ENCODE measurements around the gene JAK3.

Gene JAK3

GRCh38 chr19:17824339-17824738 lies 23.4 kb downstream of the JAK3 start:
- no peaks in the 10 kb centered on the region for H3K27me3 ChIP-seq
- peaks cover 0 to 17% (median 3%) of the 10 kb centered on the region in 10 experiments; a peak in 9 of 20 replicates for H3K4me1 ChIP-seq
- H3K9me3 ChIP-seq (replicated peaks in 1 of 11) = no peaks in the 10 kb centered on the region
- H4K20me1 ChIP-seq = peaks cover 0 to 68% (median 0%) of the 10 kb centered on the region in 11 experiments; a peak in 6 of 22 replicates
- no peak overlapping the region for H3K4me2 ChIP-seq
- no peak overlapping the region for H3K4me3 ChIP-seq
- TF ChIP-seq Cebpa-rat (IDR thresholded peaks at IDR 0.05) = no peak
- H3K36me3 ChIP-seq = peaks cover 15 to 63% (median 42%) of the 10 kb centered on the region in 11 experiments
- H3K27ac ChIP-seq = no peak overlapping the region
- no peak overlapping the region for H3K9ac ChIP-seq

- Histone ChIP-seq H3K9me3 (replicated peaks in 1 of 11) (no peaks in the 10 kb centered on the region), H3K36me3 (peaks cover 0 to 38% (median 12%) of the 10 kb centered on the region in 11 experiments; a peak in 16 of 22 replicates), H4K20me1 (peaks cover 0 to 36% (median 0%) of the 10 kb centered on the region in 11 experiments; a peak in 6 of 22 replicates), H3K9ac (no peak within 1 kb of the TSS), H3K4me1 (no peaks in the 10 kb centered on the region), H3K27ac (no peak within 1 kb of the TSS), H3K4me2 (no peak within 1 kb of the TSS), H3K4me3 (no peak within 1 kb of the TSS), H3K27me3 (no peaks in the 10 kb centered on the region)
- no peak for TF ChIP-seq Cebpa-rat (IDR thresholded peaks at IDR 0.05)
These were observed 26.6 kb downstream of the JAK3 start, which contains the start of gene INSL3 for GRCh38 chr19:17821190-17821589. Gene INSL3, minus strand, starts transcription at chr19:17821519. Its CDS starts 13 bp downstream, at chr19:17821506.

GRCh38 chr19:17817668-17818363 lies 30.0 kb downstream of the JAK3 start:
- Histone ChIP-seq H3K27me3 (no peaks in the 10 kb centered on the region), H3K4me3 (no peak overlapping the region), H3K27ac (no peak overlapping the region), H3K9ac (no peak overlapping the region), H4K20me1 (peaks cover 0 to 9% (median 0%) of the 10 kb centered on the region in 11 experiments; a peak in 2 of 22 replicates), H3K36me3 (peaks cover 0 to 8% (median 0%) of the 10 kb centered on the region in 11 experiments; a peak in 1 of 22 replicates), H3K4me1 (no peaks in the 10 kb centered on the region), H3K4me2 (no peak overlapping the region), H3K9me3 (replicated peaks in 1 of 11) (no peaks in the 10 kb centered on the region)
- TF ChIP-seq Cebpa-rat (IDR thresholded peaks at IDR 0.05) = no peak

GRCh38 chr19:17812099-17812498 lies 35.7 kb downstream of the JAK3 start:
- no peak for TF ChIP-seq Cebpa-rat (IDR thresholded peaks at IDR 0.05)
- peaks cover 7 to 20% (median 11%) of the 10 kb centered on the region in 11 experiments; a peak in 18 of 22 replicates for H3K27me3 ChIP-seq
- no peak overlapping the region for H3K27ac ChIP-seq
- no peaks in the 10 kb centered on the region for H3K4me1 ChIP-seq
- H3K9ac ChIP-seq = no peak overlapping the region
- no peak overlapping the region for H3K4me2 ChIP-seq
- H3K36me3 ChIP-seq = 0 out of 22 replicates have a peak, but pooled peaks cover 0 to 8% (median 0%) of the 10 kb centered on the region in 11 experiments
- no peak overlapping the region for H3K4me3 ChIP-seq
- H3K9me3 ChIP-seq (replicated peaks in 1 of 11) = no peaks in the 10 kb centered on the region
- no peaks in the 10 kb centered on the region for H4K20me1 ChIP-seq

- H3K9ac ChIP-seq = no peak overlapping the region
- H3K27me3 ChIP-seq = peaks cover 7 to 20% (median 11%) of the 10 kb centered on the region in 11 experiments; a peak in 18 of 22 replicates
- no peak overlapping the region for H3K4me2 ChIP-seq
- 0 out of 22 replicates have a peak, but pooled peaks cover 0 to 6% (median 0%) of the 10 kb centered on the region in 11 experiments for H3K36me3 ChIP-seq
- TF ChIP-seq Cebpa-rat (IDR thresholded peaks at IDR 0.05) = no peak
- no peaks in the 10 kb centered on the region for H3K4me1 ChIP-seq
- H3K9me3 ChIP-seq (replicated peaks in 1 of 11) = no peaks in the 10 kb centered on the region
- no peaks in the 10 kb centered on the region for H4K20me1 ChIP-seq
- H3K4me3 ChIP-seq = no peak overlapping the region
- H3K27ac ChIP-seq = no peak overlapping the region
These were observed 36.1 kb downstream of the JAK3 start for GRCh38 chr19:17811681-17812080.

- Histone ChIP-seq H3K9me3 (replicated peaks in 1 of 11) (no peaks in the 10 kb centered on the region), H3K4me2 (no peak overlapping the region), H3K27me3 (peaks cover 7 to 20% (median 11%) of the 10 kb centered on the region in 11 experiments; a peak in 18 of 22 replicates), H3K4me3 (no peak overlapping the region), H3K36me3 (0 out of 22 replicates have a peak, but pooled peaks cover 0 to under 1% (median 0%) of the 10 kb centered on the region in 11 experiments), H4K20me1 (no peaks in the 10 kb centered on the region), H3K27ac (no peak overlapping the region), H3K4me1 (no peaks in the 10 kb centered on the region), H3K9ac (no peak overlapping the region)
- no peak for TF ChIP-seq Cebpa-rat (IDR thresholded peaks at IDR 0.05)
These were observed 36.7 kb downstream of the JAK3 start for GRCh38 chr19:17811103-17811502.

- Histone ChIP-seq H3K36me3 (no peaks in the 10 kb centered on the region), H3K27ac (no peak overlapping the region), H3K27me3 (peaks cover 7 to 20% (median 11%) of the 10 kb centered on the region in 11 experiments; a peak in 18 of 22 replicates), H4K20me1 (no peaks in the 10 kb centered on the region), H3K9ac (no peak overlapping the region), H3K9me3 (replicated peaks in 1 of 11) (no peaks in the 10 kb centered on the region), H3K4me1 (peaks cover 10 to 19% (median 16%) of the 10 kb centered on the region in 10 experiments), H3K4me3 (no peak overlapping the region), H3K4me2 (no peak overlapping the region)
- TF ChIP-seq Cebpa-rat (IDR thresholded peaks at IDR 0.05) = no peak
These were observed 40.0 kb downstream of the JAK3 start for GRCh38 chr19:17807731-17808316.

- H3K27ac ChIP-seq = no peak overlapping the region
- no peaks in the 10 kb centered on the region for H3K36me3 ChIP-seq
- no peak overlapping the region for H3K4me3 ChIP-seq
- H3K9ac ChIP-seq = no peak overlapping the region
- H3K4me2 ChIP-seq = no peak overlapping the region
- peaks cover 10 to 28% (median 22%) of the 10 kb centered on the region in 10 experiments for H3K4me1 ChIP-seq
- H4K20me1 ChIP-seq = no peaks in the 10 kb centered on the region
- H3K9me3 ChIP-seq (replicated peaks in 1 of 11) = no peaks in the 10 kb centered on the region
- TF ChIP-seq Cebpa-rat (IDR thresholded peaks at IDR 0.05) = no peak
- H3K27me3 ChIP-seq = peaks cover 7 to 20% (median 11%) of the 10 kb centered on the region in 11 experiments; a peak in 18 of 22 replicates
These were observed 40.8 kb downstream of the JAK3 start for GRCh38 chr19:17806945-17807344.

- H3K27me3 ChIP-seq = peaks cover 7 to 20% (median 11%) of the 10 kb centered on the region in 11 experiments; a peak in 18 of 22 replicates
- H3K4me1 ChIP-seq = peaks cover 10 to 32% (median 22%) of the 10 kb centered on the region in 10 experiments
- H3K36me3 ChIP-seq = no peaks in the 10 kb centered on the region
- H4K20me1 ChIP-seq = no peaks in the 10 kb centered on the region
- no peak overlapping the region for H3K4me2 ChIP-seq
- H3K4me3 ChIP-seq = no peak overlapping the region
- no peak overlapping the region for H3K9ac ChIP-seq
- no peaks in the 10 kb centered on the region for H3K9me3 ChIP-seq (replicated peaks in 1 of 11)
- no peak for TF ChIP-seq Cebpa-rat (IDR thresholded peaks at IDR 0.05)
- no peak overlapping the region for H3K27ac ChIP-seq
These were observed 42.4 kb downstream of the JAK3 start for GRCh38 chr19:17805427-17805826.

All from BLaER1 treated with 17β-estradiol and CSF1 and Interleukin-3, amounts not matched to agents 10 nM and 100 nM (cell line).